OCI-LY3 (cell line): Measurements from ENCODE around the gene NCOA5.

Source experiments
- H2AFZ ChIP-seq: fragments of 200-600, 300-600 bp; shearing (Covaris generic); 2 replicates; pipeline ENCODE4 v1.6.0; 2014; ENCODE audit warnings: antibody characterized with exemption, low read depth, low read length
- H3K27ac ChIP-seq: fragments of 200-600, 300-600 bp; sonication (generic); 2 replicates; pipeline ENCODE4 v1.5.1; 2014; ENCODE audit warnings: mild to moderate bottlenecking, low read length, moderate library complexity, mixed read lengths
- H3K27me3 ChIP-seq: fragments of 200-600, 300-600 bp; sonication (generic); 2 replicates; pipeline ENCODE4 v1.6.1; 2014; ENCODE audit warnings: low read depth, low read length, mixed read lengths
- H3K36me3 ChIP-seq: fragments of 200-600, 300-600 bp; sonication (generic); replicated peaks from 2 replicates; pipeline ENCODE3; 2014; ENCODE audit warnings: low read depth, low read length, mixed read lengths
- H3K4me1 ChIP-seq: fragments of 300-600, 200-600 bp; sonication (generic); 2 replicates; pipeline ENCODE4 v1.6.1; 2014; ENCODE audit warnings: low read length, mixed read lengths
- H3K4me2 ChIP-seq: fragments of 200-600, 300-600 bp; sonication (generic); 2 replicates; pipeline ENCODE4 v1.6.1; 2014; ENCODE audit warnings: low read length, mixed read lengths
- H3K4me3 ChIP-seq: fragments of 300-600, 200-600 bp; sonication (generic); 2 replicates; pipeline ENCODE4 v1.5.1; 2014; ENCODE audit warnings: antibody characterized with exemption, mild to moderate bottlenecking, low read length, moderate library complexity
- H3K79me2 ChIP-seq: fragments of 300-600, 200-600 bp; shearing (Covaris generic); 2 replicates; pipeline ENCODE4 v1.6.1; 2014; ENCODE audit warnings: mild to moderate bottlenecking, low read length, mixed read lengths
- H3K9ac ChIP-seq: fragments of 300-600, 200-600 bp; shearing (Covaris generic); 2 replicates; pipeline ENCODE4 v1.6.0; 2014; ENCODE audit warnings: mild to moderate bottlenecking, low read length, moderate library complexity
- H3K9me3 ChIP-seq: fragments of 200-600, 300-600 bp; shearing (Covaris generic); 2 replicates; pipeline ENCODE4 v1.6.1; 2014; ENCODE audit warnings: low read length, mixed read lengths; ENCODE audit not compliant: insufficient read depth
- H4K20me1 ChIP-seq: fragments of 200-600, 300-600 bp; sonication (generic); 2 replicates; pipeline ENCODE4 v1.6.1; 2016; ENCODE audit warnings: low read length, mixed read lengths; ENCODE audit not compliant: insufficient read depth
- CTCF ChIP-seq: fragments of 200-600, 300-600 bp; sonication (generic); IDR thresholded peaks from 2 replicates; pipeline ENCODE4 v1.5.1; 2014; ENCODE audit warnings: antibody characterized with exemption, low read length, low read depth
- EZH2phosphoT487 ChIP-seq: fragments of 200-600 bp; shearing (Covaris generic); IDR thresholded peaks from 2 replicates; pipeline ENCODE4 v1.6.1; 2018; ENCODE audit warnings: antibody characterized with exemption, mixed run types, low read depth

NCOA5 gene

GRCh38 chr20:46047821-46048220, 41.9 kb downstream of the NCOA5 start:
- no peaks in the 10 kb centered on the region for H3K9me3 ChIP-seq
- no peak overlapping the region for H2AFZ ChIP-seq
- H3K9ac ChIP-seq = no peak overlapping the region
- peaks cover 68% of the 10 kb centered on the region for H3K27me3 ChIP-seq
- H3K27ac ChIP-seq = no peak overlapping the region
- H3K4me3 ChIP-seq = no peak overlapping the region
- H4K20me1 ChIP-seq = peaks cover 30% of the 10 kb centered on the region; the same call in 1 of the 2 replicates
- no peaks in the 10 kb centered on the region for H3K36me3 ChIP-seq
- no peaks in the 10 kb centered on the region for H3K79me2 ChIP-seq
- H3K4me1 ChIP-seq = no peaks in the 10 kb centered on the region
- TF ChIP-seq EZH2phosphoT487 (no peak), CTCF (no peak)
- H3K4me2 ChIP-seq = no peak overlapping the region

GRCh38 chr20:46046588-46047310, 43.0 kb downstream of the NCOA5 start:
- H3K36me3 ChIP-seq = no peaks in the 10 kb centered on the region
- H3K27ac ChIP-seq = no peak overlapping the region
- no peak overlapping the region for H3K4me3 ChIP-seq
- H3K9me3 ChIP-seq = no peaks in the 10 kb centered on the region
- peaks cover 79% of the 10 kb centered on the region for H3K27me3 ChIP-seq
- no peaks in the 10 kb centered on the region for H3K79me2 ChIP-seq
- no peaks in the 10 kb centered on the region for H3K4me1 ChIP-seq
- H2AFZ ChIP-seq = no peak overlapping the region
- H4K20me1 ChIP-seq = peaks cover 34% of the 10 kb centered on the region
- TF ChIP-seq CTCF (no peak), EZH2phosphoT487 (no peak)
- H3K9ac ChIP-seq = no peak overlapping the region
- H3K4me2 ChIP-seq = no peak overlapping the region

GRCh38 chr20:46044896-46045295, 44.9 kb downstream of the NCOA5 start:
- H3K4me1 ChIP-seq = no peaks in the 10 kb centered on the region
- H2AFZ ChIP-seq = no peak overlapping the region
- no peak overlapping the region for H3K4me2 ChIP-seq
- H3K27ac ChIP-seq = no peak overlapping the region
- H3K4me3 ChIP-seq = no peak overlapping the region
- no peak for TF ChIP-seq CTCF
- TF ChIP-seq EZH2phosphoT487 = no peak
- H3K9me3 ChIP-seq = no peaks in the 10 kb centered on the region
- no peaks in the 10 kb centered on the region for H3K79me2 ChIP-seq
- H3K9ac ChIP-seq = no peak overlapping the region
- H3K36me3 ChIP-seq = no peaks in the 10 kb centered on the region
- H4K20me1 ChIP-seq = peaks cover 37% of the 10 kb centered on the region
- peaks cover 78% of the 10 kb centered on the region for H3K27me3 ChIP-seq

- H3K36me3 ChIP-seq = no peaks in the 10 kb centered on the region
- H3K9me3 ChIP-seq = no peaks in the 10 kb centered on the region
- H2AFZ ChIP-seq = no peak overlapping the region
- no peaks in the 10 kb centered on the region for H3K4me1 ChIP-seq
- no peaks in the 10 kb centered on the region for H3K79me2 ChIP-seq
- H3K27ac ChIP-seq = no peak overlapping the region
- peaks cover 75% of the 10 kb centered on the region for H3K27me3 ChIP-seq
- H3K9ac ChIP-seq = no peak overlapping the region
- no peak overlapping the region for H3K4me3 ChIP-seq
- peaks cover 33% of the 10 kb centered on the region for H4K20me1 ChIP-seq
- no peak for TF ChIP-seq EZH2phosphoT487
- no peak for TF ChIP-seq CTCF
- H3K4me2 ChIP-seq = no peak overlapping the region
Observed at GRCh38 chr20:46043556-46043955, 46.2 kb downstream of the NCOA5 start.
